GM19099 (cell line): ENCODE measurements around the gene CTH.

Experiments used
- POLR2A ChIP-seq: IDR thresholded peaks from 3 replicates; pipeline ENCODE4 v1.6.1; 2011; ENCODE audit warnings: low read depth; ENCODE audit not compliant: insufficient read length; ENCODE audit errors: extremely low read depth

Gene CTH

DNA sequence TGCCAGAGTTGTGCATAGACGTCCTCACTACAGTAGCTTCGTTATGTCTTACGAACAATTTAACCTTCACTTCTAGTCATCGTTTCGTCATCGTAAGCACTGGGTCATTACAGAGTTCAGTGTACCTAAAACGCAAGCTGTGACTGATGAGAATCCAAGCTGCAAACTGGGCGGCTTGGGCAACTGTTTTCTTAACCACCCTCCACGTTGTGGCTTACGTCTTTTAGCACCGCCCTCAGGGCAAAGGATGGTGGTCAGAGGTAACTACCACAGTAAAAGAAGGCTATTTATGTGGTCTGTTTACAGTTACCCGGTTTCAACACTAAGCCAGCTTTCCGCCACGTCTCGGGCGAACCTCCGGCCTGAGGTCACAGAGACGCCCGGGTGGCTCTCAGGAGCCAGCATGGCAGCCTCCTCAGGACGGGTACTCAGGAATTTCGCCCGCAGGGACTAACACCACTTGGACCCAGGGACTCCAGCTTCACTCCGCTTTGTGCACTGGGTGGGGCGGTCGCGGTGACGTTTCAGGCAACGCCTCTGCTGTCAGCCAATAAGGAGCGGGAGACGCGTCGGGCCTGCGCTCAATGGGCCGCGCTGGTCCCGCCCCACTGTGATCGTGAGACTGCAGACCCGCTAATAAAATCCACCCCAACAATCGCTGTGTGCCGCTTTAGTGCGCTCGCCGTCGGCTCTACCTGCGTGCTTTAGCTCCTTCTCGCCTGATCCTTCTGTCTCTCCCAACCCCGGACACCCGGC is at the start of gene CTH:
Gene CTH, plus strand, starts transcription at position 665 of the 756 bp plus-strand sequence. CDS start 148 bp downstream, outside the sequence.
- TF ChIP-seq POLR2A = peak; percentile 94

GRCh38 chr1:70361727-70362398 is 49.2 kb upstream of the CTH start:
- no peak for TF ChIP-seq POLR2A

DNA sequence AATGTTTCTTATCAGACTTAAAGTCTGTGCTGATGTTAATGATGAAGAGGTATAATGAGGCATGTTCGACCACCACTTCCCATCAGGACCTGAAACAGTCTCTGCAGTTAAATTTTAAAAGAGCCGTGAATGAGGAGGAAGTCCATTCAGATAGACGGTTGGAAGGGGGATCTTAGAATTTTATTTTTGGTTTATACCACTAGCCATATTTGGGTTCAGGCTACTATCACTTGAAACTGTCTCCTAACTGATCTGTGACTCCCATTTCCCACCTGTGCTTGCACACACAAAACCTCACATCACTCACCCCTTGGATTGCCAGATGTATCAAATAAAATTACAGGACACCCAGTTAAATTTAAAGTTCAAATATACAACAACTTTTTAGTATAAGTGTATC is 46.6 kb upstream of the CTH start:
- TF ChIP-seq POLR2A = no peak

DNA sequence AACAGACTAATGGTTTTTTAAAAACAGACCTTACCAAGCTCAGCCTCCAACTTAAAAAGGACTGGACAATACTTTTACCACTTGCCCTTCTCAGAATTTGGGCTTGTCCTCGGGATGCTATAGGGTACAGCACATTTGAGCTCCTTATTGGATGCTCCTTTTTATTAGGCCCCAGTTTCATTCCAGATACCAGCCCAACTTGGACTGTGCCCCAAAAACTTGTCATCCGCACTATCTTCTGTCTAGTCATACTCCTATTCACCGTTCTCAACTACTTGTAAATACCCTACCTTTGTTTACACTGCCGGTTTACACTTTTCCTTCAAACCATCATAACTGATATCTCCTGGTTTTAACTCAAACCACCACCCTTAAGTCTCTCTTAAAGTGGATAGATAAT is 38.6 kb upstream of the CTH start:
- TF ChIP-seq POLR2A = no peak

GRCh38 chr1:70376196-70376595 is 34.9 kb upstream of the CTH start:
- TF ChIP-seq POLR2A = no peak

- TF ChIP-seq POLR2A = no peak
Measured at GRCh38 chr1:70382682-70383081, 28.4 kb upstream of the CTH start.

DNA sequence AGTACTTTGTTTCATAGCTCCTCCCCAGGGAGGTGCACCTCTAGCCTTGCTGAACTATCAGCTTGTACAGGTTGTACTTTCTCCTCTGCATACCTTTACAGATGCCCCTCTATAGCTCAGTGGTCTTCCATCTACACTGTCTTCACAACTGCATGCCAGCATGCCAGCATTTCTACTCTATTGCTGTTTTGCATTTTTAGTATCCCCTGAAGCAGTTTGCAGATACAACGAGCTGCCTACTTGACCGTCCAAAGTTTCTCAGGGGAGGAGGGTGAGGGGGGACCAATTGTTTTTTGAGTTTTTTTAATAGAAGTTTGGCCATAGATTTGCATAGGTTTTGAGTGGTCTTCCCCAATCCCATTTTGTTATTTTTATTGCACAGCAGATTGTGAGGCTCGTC is 27.6 kb upstream of the CTH start:
- TF ChIP-seq POLR2A = no peak

DNA sequence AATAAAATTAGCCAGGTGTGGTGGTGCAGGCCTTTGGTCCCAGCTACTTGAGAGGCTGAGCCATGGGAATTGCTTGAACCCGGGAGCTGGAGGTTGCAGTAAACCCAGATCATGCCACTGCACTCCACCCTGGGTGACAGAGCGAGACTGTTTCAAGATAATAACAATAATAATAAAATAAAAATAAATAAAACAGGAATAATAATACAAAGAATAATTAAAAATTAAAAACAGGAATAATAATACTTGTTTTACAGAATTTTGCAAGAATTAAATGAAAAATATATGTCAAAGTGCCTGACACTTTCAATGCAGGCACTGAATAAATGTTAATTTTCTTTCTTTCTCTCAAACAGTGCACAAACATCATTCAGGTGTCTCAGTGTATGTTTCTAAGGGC is 26.5 kb upstream of the CTH start:
- no peak for TF ChIP-seq POLR2A

- no peak for TF ChIP-seq POLR2A
Measured at GRCh38 chr1:70385477-70385876, 25.6 kb upstream of the CTH start.

DNA sequence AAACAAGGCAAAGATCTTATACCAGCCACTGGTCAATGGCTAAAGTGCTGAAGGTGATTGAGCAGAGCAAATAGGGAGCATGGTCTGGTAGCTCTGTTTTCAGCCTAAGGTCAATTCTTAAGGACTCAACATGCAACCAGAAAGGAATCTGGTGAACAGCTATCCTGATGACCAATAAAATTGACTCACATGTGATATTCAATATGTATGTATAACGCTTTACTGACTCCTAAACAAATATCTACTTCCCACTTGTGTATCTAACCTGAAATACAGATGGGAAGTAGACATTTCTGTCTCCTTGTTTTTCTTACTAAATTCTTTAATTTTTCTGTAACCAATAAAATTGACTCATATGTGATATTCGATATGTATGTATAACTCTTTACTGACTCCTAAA is 24.9 kb upstream of the CTH start:
- no peak for TF ChIP-seq POLR2A

GRCh38 chr1:70387507-70387906 is 23.6 kb upstream of the CTH start:
- TF ChIP-seq POLR2A = no peak

- no peak for TF ChIP-seq POLR2A
Measured at GRCh38 chr1:70392626-70393025, 18.4 kb upstream of the CTH start.

- TF ChIP-seq POLR2A = no peak
Measured at GRCh38 chr1:70396607-70397006, 14.5 kb upstream of the CTH start.

DNA sequence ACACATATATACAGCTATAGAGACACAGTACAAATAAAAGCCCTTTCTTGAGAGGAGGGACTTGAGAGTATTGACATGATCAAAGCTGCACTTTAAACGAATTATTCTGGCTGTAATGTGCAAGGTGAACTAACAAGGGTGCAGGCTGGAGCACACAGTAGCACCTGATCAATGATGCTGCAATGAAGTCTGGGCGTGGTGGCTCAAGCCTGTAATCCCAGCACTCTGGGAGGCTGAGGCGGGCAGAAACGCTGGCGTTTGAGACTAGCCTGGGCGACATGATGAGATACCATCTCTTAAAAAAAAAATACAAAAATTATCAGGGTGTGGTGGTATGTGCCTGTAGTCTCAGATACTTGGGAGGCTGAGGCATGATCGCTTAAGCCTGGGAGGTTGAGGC is 14.1 kb upstream of the CTH start:
- TF ChIP-seq POLR2A = no peak

GRCh38 chr1:70400335-70400734 is 10.7 kb upstream of the CTH start:
- TF ChIP-seq POLR2A = no peak

GRCh38 chr1:70401974-70402373 is 9.1 kb upstream of the CTH start:
- TF ChIP-seq POLR2A = no peak
